Eye (tissue), 1 donor: Measurements from ENCODE around the gene ANOS1.

Experiments
- DNase-seq: peaks from one replicate; pipeline ENCODE4 v3.0.0-alpha.2; 2015

ANOS1 gene

GRCh38 chrX:8711401-8711800 lies 20.5 kb downstream of the ANOS1 start:
- no peak for DNase-seq

- no peak for DNase-seq
Measured at GRCh38 chrX:8704184-8704583, 27.8 kb downstream of the ANOS1 start.

GRCh38 chrX:8692871-8693270 lies 39.1 kb downstream of the ANOS1 start:
- DNase-seq = no peak

- no peak for DNase-seq
Measured at GRCh38 chrX:8689473-8689872, 42.5 kb downstream of the ANOS1 start.

GRCh38 chrX:8688776-8689175 lies 43.2 kb downstream of the ANOS1 start:
- peak; percentile 46 for DNase-seq

GRCh38 chrX:8684201-8684965 lies 47.6 kb downstream of the ANOS1 start:
- DNase-seq = peak; percentile 68

GRCh38 chrX:8683687-8684086 lies 48.2 kb downstream of the ANOS1 start:
- DNase-seq = no peak

GRCh38 chrX:8679550-8679949 lies 52.4 kb downstream of the ANOS1 start:
- no peak for DNase-seq

- DNase-seq = no peak
Measured at GRCh38 chrX:8675006-8675630, 56.8 kb downstream of the ANOS1 start.

GRCh38 chrX:8673201-8673600 lies 58.7 kb downstream of the ANOS1 start:
- no peak for DNase-seq

- no peak for DNase-seq
Measured at GRCh38 chrX:8672176-8672575, 59.8 kb downstream of the ANOS1 start.

GRCh38 chrX:8668813-8669212 lies 63.1 kb downstream of the ANOS1 start:
- DNase-seq = no peak

- DNase-seq = no peak
Measured at GRCh38 chrX:8663325-8663724, 68.6 kb downstream of the ANOS1 start.

- no peak for DNase-seq
Measured at GRCh38 chrX:8657883-8658282, 74.1 kb downstream of the ANOS1 start.

GRCh38 chrX:8653956-8654355 lies 78.0 kb downstream of the ANOS1 start:
- DNase-seq = no peak

GRCh38 chrX:8649969-8650368 lies 82.0 kb downstream of the ANOS1 start:
- no peak for DNase-seq

- DNase-seq = no peak
Measured at GRCh38 chrX:8647176-8647575, 84.8 kb downstream of the ANOS1 start.

GRCh38 chrX:8639949-8640475 lies 91.9 kb downstream of the ANOS1 start:
- peak; percentile 67 for DNase-seq

- DNase-seq = peak; percentile 74
Measured at GRCh38 chrX:8636497-8636896, 95.4 kb downstream of the ANOS1 start.

- DNase-seq = peak; percentile 53
Measured at GRCh38 chrX:8635812-8636211, 96.1 kb downstream of the ANOS1 start.

GRCh38 chrX:8632924-8633323 lies 99.0 kb downstream of the ANOS1 start:
- no peak for DNase-seq

- peak; percentile 6 for DNase-seq
Measured at GRCh38 chrX:8629871-8630270, 102.1 kb downstream of the ANOS1 start.

- no peak for DNase-seq
Measured at GRCh38 chrX:8627796-8628195, 104.1 kb downstream of the ANOS1 start.

GRCh38 chrX:8607326-8607725 lies 124.6 kb downstream of the ANOS1 start:
- no peak for DNase-seq
